Activated gamma-delta T cell (primary cell): ENCODE data around the gene PHF2.

Experiments
- DNase-seq: peaks from one replicate; lab custom pipeline; 2025; lab: John Stamatoyannopoulos, UW

Gene PHF2

GRCh38 chr9:93587284-93587650 lies 10.9 kb downstream of the PHF2 start:
- no peak for DNase-seq

- no peak for DNase-seq
Observed at GRCh38 chr9:93587651-93588347, 11.4 kb downstream of the PHF2 start.

GRCh38 chr9:93588641-93589609 lies 12.5 kb downstream of the PHF2 start:
- no peak for DNase-seq

GRCh38 chr9:93589688-93590087 lies 13.3 kb downstream of the PHF2 start:
- DNase-seq, result no peak

- DNase-seq, result no peak
Observed at GRCh38 chr9:93590609-93591234, 14.3 kb downstream of the PHF2 start.

- DNase-seq, result no peak
Observed at GRCh38 chr9:93591301-93592007, 15.1 kb downstream of the PHF2 start.

- no peak for DNase-seq
Observed at GRCh38 chr9:93592008-93592642, 15.7 kb downstream of the PHF2 start.

- DNase-seq, result no peak
Observed at GRCh38 chr9:93592643-93593021, 16.2 kb downstream of the PHF2 start.

GRCh38 chr9:93593144-93593658 lies 16.8 kb downstream of the PHF2 start:
- no peak for DNase-seq

GRCh38 chr9:93594041-93594756 lies 17.8 kb downstream of the PHF2 start:
- DNase-seq, result no peak

GRCh38 chr9:93595461-93595860 lies 19.1 kb downstream of the PHF2 start:
- DNase-seq, result no peak

GRCh38 chr9:93595861-93596365 lies 19.5 kb downstream of the PHF2 start:
- no peak for DNase-seq

- no peak for DNase-seq
Observed at GRCh38 chr9:93596399-93596798, 20.0 kb downstream of the PHF2 start.

GRCh38 chr9:93597142-93597706 lies 20.8 kb downstream of the PHF2 start:
- DNase-seq, result no peak

GRCh38 chr9:93597871-93598646 lies 21.7 kb downstream of the PHF2 start:
- no peak for DNase-seq

- no peak for DNase-seq
Observed at GRCh38 chr9:93598647-93599241, 22.4 kb downstream of the PHF2 start.

- no peak for DNase-seq
Observed at GRCh38 chr9:93599571-93600403, 23.4 kb downstream of the PHF2 start.

GRCh38 chr9:93600504-93600903 lies 24.1 kb downstream of the PHF2 start:
- DNase-seq, result no peak
